OCI-LY3 (cell line): Measurements from ENCODE around the gene LIPM.
A peak's percentile ranks its signal among the peaks of the same experiment; 100 is the strongest.

ENCODE experiments used
- H2AFZ ChIP-seq: fragments of 200-600, 300-600 bp; shearing (Covaris generic); 2 replicates; pipeline ENCODE4 v1.6.0; 2014; ENCODE audit warnings: antibody characterized with exemption, low read depth, low read length
- H3K27ac ChIP-seq: fragments of 200-600, 300-600 bp; sonication (generic); 2 replicates; pipeline ENCODE4 v1.5.1; 2014; ENCODE audit warnings: mild to moderate bottlenecking, low read length, moderate library complexity, mixed read lengths
- H3K27me3 ChIP-seq: fragments of 200-600, 300-600 bp; sonication (generic); 2 replicates; pipeline ENCODE4 v1.6.1; 2014; ENCODE audit warnings: low read depth, low read length, mixed read lengths
- H3K36me3 ChIP-seq: fragments of 200-600, 300-600 bp; sonication (generic); replicated peaks from 2 replicates; pipeline ENCODE3; 2014; ENCODE audit warnings: low read depth, low read length, mixed read lengths
- H3K4me1 ChIP-seq: fragments of 300-600, 200-600 bp; sonication (generic); 2 replicates; pipeline ENCODE4 v1.6.1; 2014; ENCODE audit warnings: low read length, mixed read lengths
- H3K4me2 ChIP-seq: fragments of 200-600, 300-600 bp; sonication (generic); 2 replicates; pipeline ENCODE4 v1.6.1; 2014; ENCODE audit warnings: low read length, mixed read lengths
- H3K4me3 ChIP-seq: fragments of 300-600, 200-600 bp; sonication (generic); 2 replicates; pipeline ENCODE4 v1.5.1; 2014; ENCODE audit warnings: antibody characterized with exemption, mild to moderate bottlenecking, low read length, moderate library complexity
- H3K79me2 ChIP-seq: fragments of 300-600, 200-600 bp; shearing (Covaris generic); 2 replicates; pipeline ENCODE4 v1.6.1; 2014; ENCODE audit warnings: mild to moderate bottlenecking, low read length, mixed read lengths
- H3K9ac ChIP-seq: fragments of 300-600, 200-600 bp; shearing (Covaris generic); 2 replicates; pipeline ENCODE4 v1.6.0; 2014; ENCODE audit warnings: mild to moderate bottlenecking, low read length, moderate library complexity
- H3K9me3 ChIP-seq: fragments of 200-600, 300-600 bp; shearing (Covaris generic); 2 replicates; pipeline ENCODE4 v1.6.1; 2014; ENCODE audit warnings: low read length, mixed read lengths; ENCODE audit not compliant: insufficient read depth
- H4K20me1 ChIP-seq: fragments of 200-600, 300-600 bp; sonication (generic); 2 replicates; pipeline ENCODE4 v1.6.1; 2016; ENCODE audit warnings: low read length, mixed read lengths; ENCODE audit not compliant: insufficient read depth
- EZH2phosphoT487 ChIP-seq: fragments of 200-600 bp; shearing (Covaris generic); IDR thresholded peaks from 2 replicates; pipeline ENCODE4 v1.6.1; 2018; ENCODE audit warnings: antibody characterized with exemption, mixed run types, low read depth
- TF ChIP-seq, protein P1 (sequence below): fragments of 200-600, 300-600 bp; sonication (generic); IDR thresholded peaks from 2 replicates; pipeline ENCODE4 v1.5.1; 2014; ENCODE audit warnings: antibody characterized with exemption, low read length, low read depth

LIPM gene

DNA sequence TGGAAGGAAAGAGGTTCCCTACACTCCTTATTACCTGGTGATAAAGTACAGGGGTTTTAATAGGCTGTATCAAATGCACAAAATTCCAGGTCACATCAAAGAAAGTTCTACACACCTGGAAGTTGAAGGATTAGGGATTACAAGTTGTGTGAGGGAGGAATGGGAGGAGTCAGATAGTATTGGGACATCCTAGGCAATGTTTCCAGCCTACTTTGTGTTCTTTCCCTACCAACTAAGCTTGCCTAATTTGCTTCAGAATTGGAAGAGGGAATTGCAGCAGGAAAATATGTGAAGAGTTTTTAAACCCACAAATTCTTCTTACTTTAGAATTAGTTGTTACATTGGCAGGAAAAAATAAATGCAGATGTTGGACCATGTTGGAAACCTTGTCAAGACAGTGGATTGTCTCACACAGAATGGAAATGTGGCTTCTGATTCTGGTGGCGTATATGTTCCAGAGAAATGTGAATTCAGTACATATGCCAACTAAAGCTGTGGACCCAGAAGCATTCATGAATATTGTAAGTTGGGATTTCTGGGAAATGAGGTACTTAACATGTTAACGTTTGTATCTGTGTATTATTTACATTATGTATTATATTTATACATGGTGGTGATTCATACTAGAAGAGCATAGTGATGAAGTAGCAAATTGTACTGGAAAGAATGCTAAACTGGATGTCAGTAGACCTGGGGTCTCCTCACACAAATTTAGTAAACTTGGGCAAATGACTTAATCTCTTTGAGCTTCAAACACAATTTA is at the start of gene LIPM:
Gene LIPM (plus strand): TSS at position 208 of the 763 bp plus-strand sequence. CDS start 167 bp downstream, at position 375.
- H3K9me3 ChIP-seq: no peaks in the 10 kb centered on the region
- H3K27ac ChIP-seq: no peak within 1 kb of the TSS
- H3K4me3 ChIP-seq: no peak within 1 kb of the TSS
- no peak within 1 kb of the TSS for H3K9ac ChIP-seq
- no peaks in the 10 kb centered on the region for H3K27me3 ChIP-seq
- H3K79me2 ChIP-seq: no peaks in the 10 kb centered on the region
- H3K4me1 ChIP-seq: no peaks in the 10 kb centered on the region
- TF ChIP-seq EZH2phosphoT487: no peak
- TF ChIP-seq, protein P1, sequence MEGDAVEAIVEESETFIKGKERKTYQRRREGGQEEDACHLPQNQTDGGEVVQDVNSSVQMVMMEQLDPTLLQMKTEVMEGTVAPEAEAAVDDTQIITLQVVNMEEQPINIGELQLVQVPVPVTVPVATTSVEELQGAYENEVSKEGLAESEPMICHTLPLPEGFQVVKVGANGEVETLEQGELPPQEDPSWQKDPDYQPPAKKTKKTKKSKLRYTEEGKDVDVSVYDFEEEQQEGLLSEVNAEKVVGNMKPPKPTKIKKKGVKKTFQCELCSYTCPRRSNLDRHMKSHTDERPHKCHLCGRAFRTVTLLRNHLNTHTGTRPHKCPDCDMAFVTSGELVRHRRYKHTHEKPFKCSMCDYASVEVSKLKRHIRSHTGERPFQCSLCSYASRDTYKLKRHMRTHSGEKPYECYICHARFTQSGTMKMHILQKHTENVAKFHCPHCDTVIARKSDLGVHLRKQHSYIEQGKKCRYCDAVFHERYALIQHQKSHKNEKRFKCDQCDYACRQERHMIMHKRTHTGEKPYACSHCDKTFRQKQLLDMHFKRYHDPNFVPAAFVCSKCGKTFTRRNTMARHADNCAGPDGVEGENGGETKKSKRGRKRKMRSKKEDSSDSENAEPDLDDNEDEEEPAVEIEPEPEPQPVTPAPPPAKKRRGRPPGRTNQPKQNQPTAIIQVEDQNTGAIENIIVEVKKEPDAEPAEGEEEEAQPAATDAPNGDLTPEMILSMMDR: no peak
- H2AFZ ChIP-seq: no peak within 1 kb of the TSS
- no peaks in the 10 kb centered on the region for H3K36me3 ChIP-seq
- no peak within 1 kb of the TSS for H3K4me2 ChIP-seq
- no peaks in the 10 kb centered on the region for H4K20me1 ChIP-seq

GRCh38 chr10:88754287-88754686 is 48.2 kb upstream of the LIPM start:
- H3K9ac ChIP-seq: no peak overlapping the region
- H3K27ac ChIP-seq: peak overlapping the region; percentile 82; the same call in 1 of the 2 replicates
- peaks cover 2% of the 10 kb centered on the region for H3K79me2 ChIP-seq
- TF ChIP-seq, protein P1: no peak
- TF ChIP-seq EZH2phosphoT487: no peak
- no peak overlapping the region for H3K4me3 ChIP-seq
- peaks cover 5% of the 10 kb centered on the region for H3K36me3 ChIP-seq
- H3K9me3 ChIP-seq: no peaks in the 10 kb centered on the region
- no peaks in the 10 kb centered on the region for H3K27me3 ChIP-seq
- peak overlapping the region; percentile 74; the same call in 1 of the 2 replicates for H3K4me2 ChIP-seq
- no peaks in the 10 kb centered on the region for H4K20me1 ChIP-seq
- peaks cover 44% of the 10 kb centered on the region for H3K4me1 ChIP-seq
- no peak overlapping the region for H2AFZ ChIP-seq

DNA sequence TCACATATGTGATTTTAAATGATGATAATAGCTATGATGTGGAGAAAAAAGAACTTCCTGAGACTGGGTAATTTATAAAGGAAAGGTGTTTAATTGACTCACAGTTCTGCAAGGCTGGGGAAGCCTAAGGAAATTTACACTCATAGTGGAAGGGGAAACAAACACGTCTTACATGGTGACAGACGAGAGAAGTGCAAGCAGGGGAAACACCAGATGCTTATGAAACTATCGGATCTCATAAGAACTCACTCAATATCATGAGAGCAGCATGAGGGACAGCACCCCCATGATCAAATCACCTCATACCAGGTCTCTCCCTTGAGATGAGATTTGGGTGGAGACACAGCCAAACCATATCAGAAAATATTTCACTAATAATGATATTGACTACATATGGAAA is 46.8 kb upstream of the LIPM start:
- peak overlapping the region; percentile 52; the same call in 1 of the 2 replicates for H3K9ac ChIP-seq
- TF ChIP-seq EZH2phosphoT487: no peak
- TF ChIP-seq, protein P1: no peak

DNA sequence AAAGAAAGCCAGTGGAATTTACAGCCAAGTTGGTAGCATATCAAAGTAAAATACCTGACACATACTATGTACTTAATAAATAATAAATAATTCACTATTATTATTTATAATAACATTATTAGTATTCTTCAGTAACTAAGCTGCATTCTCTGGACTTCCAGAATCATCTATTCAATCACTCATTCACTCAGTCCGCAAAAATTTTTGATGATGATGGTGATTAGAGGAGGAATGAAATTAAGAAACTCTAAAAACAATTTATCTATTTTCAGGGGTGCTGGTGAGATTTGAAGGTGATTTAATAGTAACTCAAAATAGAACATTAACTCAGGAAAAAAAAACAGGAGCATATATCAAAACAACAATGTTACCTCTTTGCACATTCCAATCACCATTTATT is 45.9 kb upstream of the LIPM start:
- H3K27me3 ChIP-seq: no peaks in the 10 kb centered on the region
- H3K27ac ChIP-seq: no peak overlapping the region; the same call in 1 of the 2 replicates
- H3K36me3 ChIP-seq: peaks cover 7% of the 10 kb centered on the region
- peaks cover 11% of the 10 kb centered on the region for H3K79me2 ChIP-seq
- no peak overlapping the region for H2AFZ ChIP-seq
- H3K9me3 ChIP-seq: no peaks in the 10 kb centered on the region
- H4K20me1 ChIP-seq: no peaks in the 10 kb centered on the region
- H3K4me2 ChIP-seq: no peak overlapping the region
- H3K4me3 ChIP-seq: no peak overlapping the region
- TF ChIP-seq, protein P1: no peak
- no peak for TF ChIP-seq EZH2phosphoT487
- no peak overlapping the region for H3K9ac ChIP-seq
- peaks cover 63% of the 10 kb centered on the region for H3K4me1 ChIP-seq

More for the DNA sequence above, 46.8 kb upstream of the LIPM start:
- no peaks in the 10 kb centered on the region for H4K20me1 ChIP-seq
- peaks cover 5% of the 10 kb centered on the region for H3K36me3 ChIP-seq
- H3K79me2 ChIP-seq: peaks cover 2% of the 10 kb centered on the region
- H3K4me1 ChIP-seq: peaks cover 54% of the 10 kb centered on the region
- no peaks in the 10 kb centered on the region for H3K27me3 ChIP-seq
- H3K9me3 ChIP-seq: no peaks in the 10 kb centered on the region
- H3K4me2 ChIP-seq: peak overlapping the region; percentile 74
- no peak overlapping the region for H2AFZ ChIP-seq
- peak overlapping the region; percentile 82 for H3K27ac ChIP-seq
- peak overlapping the region; percentile 23; the same call in 1 of the 2 replicates for H3K4me3 ChIP-seq
